IPS-20b (cell line): ENCODE data around the gene IRAK2.
A peak's percentile ranks its signal among the peaks of the same experiment; 100 is the strongest.

Experiments
- H3K27ac ChIP-seq: one replicate; pipeline ENCODE4 v1.5.1; 2013; ENCODE audit warnings: low read length
- H3K27me3 ChIP-seq: 2 replicates; pipeline ENCODE4 v1.6.1; 2013; ENCODE audit warnings: mild to moderate bottlenecking, low read length, inconsistent platforms; ENCODE audit not compliant: insufficient read depth
- H3K36me3 ChIP-seq: 2 replicates; pipeline ENCODE4 v1.6.1; 2013; ENCODE audit warnings: low read depth, mild to moderate bottlenecking, inconsistent platforms, low read length, moderate library complexity; ENCODE audit not compliant: insufficient read depth
- H3K4me1 ChIP-seq: 2 replicates; pipeline ENCODE4 v1.6.1; 2013; ENCODE audit warnings: mild to moderate bottlenecking, control low read depth, inconsistent platforms, low read length, moderate library complexity; ENCODE audit not compliant: insufficient read depth
- H3K4me3 ChIP-seq: 2 replicates; pipeline ENCODE4 v1.5.1; 2013; ENCODE audit warnings: mild to moderate bottlenecking, low read length, inconsistent platforms
- H3K9ac ChIP-seq: 2 replicates; pipeline ENCODE4 v1.6.1; 2013; ENCODE audit warnings: low read depth, mild to moderate bottlenecking, inconsistent platforms, low read length, moderate library complexity
- H3K9me3 ChIP-seq: 2 replicates; pipeline ENCODE4 v1.6.1; 2013; ENCODE audit warnings: mild to moderate bottlenecking, low read depth, low read length, inconsistent platforms; ENCODE audit not compliant: insufficient read depth

Gene IRAK2

GRCh38 chr3:10234526-10235230 lies 70.0 kb downstream of the IRAK2 start:
- Histone ChIP-seq H3K4me1 (no peaks in the 10 kb centered on the region), H3K27me3 (no peaks in the 10 kb centered on the region), H3K9me3 (no peaks in the 10 kb centered on the region), H3K9ac (no peak overlapping the region), H3K27ac (no peak overlapping the region), H3K36me3 (no peaks in the 10 kb centered on the region), H3K4me3 (no peak overlapping the region)

GRCh38 chr3:10235551-10235950 lies 70.8 kb downstream of the IRAK2 start:
- no peaks in the 10 kb centered on the region for H3K27me3 ChIP-seq
- no peak overlapping the region for H3K27ac ChIP-seq
- no peaks in the 10 kb centered on the region for H3K4me1 ChIP-seq
- no peaks in the 10 kb centered on the region for H3K9me3 ChIP-seq
- no peak overlapping the region for H3K4me3 ChIP-seq
- no peak overlapping the region for H3K9ac ChIP-seq
- H3K36me3 ChIP-seq = no peaks in the 10 kb centered on the region

DNA sequence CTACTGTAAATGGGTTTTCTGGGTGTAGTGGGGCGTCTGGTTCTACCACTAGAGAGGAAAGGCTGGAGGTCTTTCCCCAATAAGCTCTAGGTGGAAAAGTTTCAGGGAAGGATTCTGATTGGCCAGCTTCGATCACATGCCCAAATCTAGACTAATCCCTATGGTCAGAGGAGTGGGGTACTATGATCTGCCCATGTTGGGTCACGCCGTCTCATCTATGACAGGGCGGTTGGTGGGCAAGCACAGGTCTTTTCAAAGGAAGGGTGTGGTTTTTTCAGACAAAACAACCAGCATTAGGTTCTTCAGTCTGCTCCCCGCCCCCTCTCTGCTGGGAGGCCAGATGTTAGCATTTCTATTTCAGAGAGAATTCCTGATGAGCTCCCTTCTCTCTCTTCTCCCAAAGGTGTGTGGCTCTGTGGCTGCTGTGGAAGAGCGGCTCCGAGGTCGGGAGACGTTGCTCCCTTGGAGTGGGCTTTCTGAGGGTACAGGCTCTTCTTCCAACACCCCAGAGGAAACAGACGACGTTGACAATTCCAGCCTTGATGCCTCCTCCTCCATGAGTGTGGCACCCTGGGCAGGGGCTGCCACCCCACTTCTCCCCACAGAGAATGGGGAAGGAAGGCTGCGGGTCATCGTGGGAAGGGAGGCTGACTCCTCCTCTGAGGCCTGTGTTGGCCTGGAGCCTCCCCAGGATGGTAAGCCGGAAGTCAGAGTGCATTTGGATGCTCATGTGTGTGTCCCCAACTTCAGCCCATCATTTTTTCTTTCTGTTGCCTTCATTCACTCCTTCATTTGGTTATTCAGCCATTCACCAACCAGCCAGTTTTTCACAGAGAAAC lies 73.8 kb downstream of the IRAK2 start:
- Histone ChIP-seq H3K9ac (no peak overlapping the region), H3K27me3 (no peaks in the 10 kb centered on the region), H3K36me3 (no peaks in the 10 kb centered on the region), H3K4me3 (no peak overlapping the region), H3K9me3 (no peaks in the 10 kb centered on the region), H3K27ac (no peak overlapping the region), H3K4me1 (no peaks in the 10 kb centered on the region)

DNA sequence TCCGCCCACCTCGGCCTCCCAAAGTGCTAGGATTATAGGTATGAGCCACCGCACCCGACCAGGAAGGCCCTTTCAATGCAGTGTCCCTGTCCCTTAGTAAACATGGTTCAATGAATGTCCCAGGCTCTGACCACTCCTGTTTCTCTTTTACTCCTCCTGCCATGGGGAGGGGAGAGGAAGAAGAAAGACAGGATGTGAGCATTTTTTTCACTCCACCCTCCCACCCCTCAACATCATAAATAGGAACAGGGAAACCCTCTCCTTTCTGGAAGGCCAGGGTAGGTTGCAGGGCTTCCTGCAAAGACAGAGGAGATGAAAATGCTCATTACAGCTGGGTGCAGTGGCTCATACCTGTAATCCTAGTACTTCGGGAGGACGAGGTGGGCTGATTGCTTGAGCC lies 76.1 kb downstream of the IRAK2 start:
- H3K4me3 ChIP-seq = no peak overlapping the region
- no peak overlapping the region for H3K9ac ChIP-seq
- H3K27me3 ChIP-seq = no peaks in the 10 kb centered on the region
- H3K27ac ChIP-seq = no peak overlapping the region
- no peaks in the 10 kb centered on the region for H3K4me1 ChIP-seq
- no peaks in the 10 kb centered on the region for H3K36me3 ChIP-seq
- H3K9me3 ChIP-seq = peaks cover 14% of the 10 kb centered on the region; the same call in 1 of the 2 replicates

- Histone ChIP-seq H3K4me1 (no peaks in the 10 kb centered on the region), H3K4me3 (no peak overlapping the region), H3K9me3 (peaks cover 20% of the 10 kb centered on the region; the same call in 1 of the 2 replicates), H3K27me3 (no peaks in the 10 kb centered on the region), H3K27ac (no peak overlapping the region), H3K9ac (no peak overlapping the region), H3K36me3 (no peaks in the 10 kb centered on the region)
These were observed 77.7 kb downstream of the IRAK2 start for GRCh38 chr3:10242182-10243065.

DNA sequence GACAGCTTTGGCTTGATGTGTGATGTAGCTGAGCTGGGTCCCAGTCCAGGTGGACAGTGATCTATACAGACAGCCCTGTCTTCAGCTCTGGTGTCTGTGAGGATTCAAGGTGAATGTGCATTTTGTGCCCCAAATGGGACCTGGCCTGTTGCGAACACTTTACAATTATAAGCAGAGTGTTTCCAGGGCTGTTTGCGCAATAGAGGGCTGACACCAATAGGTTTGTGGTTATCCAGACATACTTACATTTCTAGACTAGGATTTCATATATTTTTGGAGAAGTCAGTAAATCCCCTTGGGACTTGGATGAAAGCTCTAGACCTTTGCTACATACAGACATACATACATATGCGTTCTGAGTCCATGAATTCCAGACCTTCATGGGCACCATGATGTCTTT lies 79.3 kb downstream of the IRAK2 start:
- Histone ChIP-seq H3K9me3 (peaks cover 20% of the 10 kb centered on the region; the same call in 1 of the 2 replicates), H3K36me3 (no peaks in the 10 kb centered on the region), H3K4me3 (no peak overlapping the region), H3K27ac (no peak overlapping the region), H3K9ac (no peak overlapping the region), H3K4me1 (no peaks in the 10 kb centered on the region), H3K27me3 (no peaks in the 10 kb centered on the region; the same call in 1 of the 2 replicates)

DNA sequence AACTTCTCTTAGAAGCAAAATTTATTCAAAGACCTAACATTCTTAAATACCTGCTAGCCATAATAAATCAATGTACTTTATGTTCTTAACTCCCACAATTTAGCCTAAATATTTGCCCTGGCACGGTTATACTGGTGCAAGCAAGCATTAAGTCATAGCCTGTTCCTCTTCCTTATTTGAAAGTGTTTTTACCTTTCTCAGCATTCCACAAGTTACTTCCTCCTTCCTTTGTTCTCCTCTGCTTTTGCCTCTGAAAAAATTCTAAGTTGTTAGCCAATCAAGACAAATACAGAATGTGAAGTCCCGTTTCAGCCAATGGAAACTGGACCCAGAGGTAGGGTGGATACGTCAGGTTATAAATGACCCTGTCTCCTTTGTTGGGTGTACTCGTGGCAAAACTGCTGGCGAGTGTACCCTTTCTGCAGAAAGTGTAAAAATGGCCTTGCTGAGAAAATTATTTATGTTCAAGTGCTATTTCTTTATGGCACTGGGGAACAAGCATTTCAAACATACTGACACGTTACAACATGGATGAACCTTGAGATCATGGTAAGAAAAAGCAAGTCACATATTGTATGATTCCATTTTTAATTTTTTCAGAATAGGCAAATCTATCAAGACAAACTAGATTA lies 80.5 kb downstream of the IRAK2 start:
- H3K27me3 ChIP-seq = no peaks in the 10 kb centered on the region; the same call in 1 of the 2 replicates
- no peaks in the 10 kb centered on the region; the same call in 1 of the 2 replicates for H3K36me3 ChIP-seq
- H3K4me3 ChIP-seq = no peak overlapping the region
- H3K9me3 ChIP-seq = peaks cover 20% of the 10 kb centered on the region; the same call in 1 of the 2 replicates
- peaks cover 7% of the 10 kb centered on the region; the same call in 1 of the 2 replicates for H3K4me1 ChIP-seq
- H3K9ac ChIP-seq = no peak overlapping the region
- H3K27ac ChIP-seq = no peak overlapping the region

GRCh38 chr3:10247679-10248183 lies 83.0 kb downstream of the IRAK2 start:
- Histone ChIP-seq H3K9ac (no peak overlapping the region), H3K27me3 (no peaks in the 10 kb centered on the region; the same call in 1 of the 2 replicates), H3K9me3 (peaks cover 20% of the 10 kb centered on the region; the same call in 1 of the 2 replicates), H3K27ac (no peak overlapping the region), H3K36me3 (peaks cover 8% of the 10 kb centered on the region; the same call in 1 of the 2 replicates), H3K4me3 (peak overlapping the region; percentile 51; the same call in 1 of the 2 replicates), H3K4me1 (peaks cover 8% of the 10 kb centered on the region; the same call in 1 of the 2 replicates)

DNA sequence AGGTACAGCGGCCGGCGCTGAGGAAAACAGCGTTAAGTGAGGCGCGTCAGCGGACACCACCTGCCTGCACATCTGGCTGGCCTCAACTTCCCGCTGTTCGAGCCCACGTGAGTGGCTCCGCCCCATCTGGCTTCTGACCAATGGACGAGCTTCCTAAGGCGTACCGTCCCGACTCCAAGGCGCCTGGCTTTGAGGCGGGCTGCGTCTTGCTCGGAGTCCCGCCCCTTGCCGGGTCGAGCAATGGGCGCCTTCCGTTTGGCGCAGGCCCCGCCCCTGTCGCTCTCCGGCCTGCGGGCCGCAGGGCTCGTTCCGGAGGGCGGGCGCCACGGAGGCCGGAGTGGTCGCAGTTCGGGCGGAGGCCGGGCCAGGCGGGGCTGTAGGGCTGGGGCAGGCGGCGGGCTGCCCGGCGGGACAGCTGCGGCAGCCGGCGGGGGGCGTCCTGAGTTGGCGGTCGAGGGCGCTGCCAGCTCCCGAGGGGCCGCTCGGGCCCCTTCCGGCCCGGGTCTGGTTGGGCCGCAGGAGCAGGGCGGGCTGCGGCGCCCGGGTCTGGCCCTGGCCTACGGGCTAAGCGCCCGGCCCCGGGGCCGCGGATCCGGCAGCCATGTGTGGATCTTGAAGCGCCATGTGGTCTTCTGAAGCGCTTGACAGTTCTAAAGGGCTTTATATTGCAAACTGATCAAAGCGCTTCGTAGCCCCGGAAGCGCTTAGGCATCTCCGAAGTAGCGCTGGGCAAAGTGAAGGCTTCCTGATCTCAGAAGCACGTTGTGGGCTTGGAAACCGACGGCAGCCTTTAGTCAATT lies 83.7 kb downstream of the IRAK2 start, which contains the start of gene TATDN2:
Gene TATDN2 (plus strand): TSS at position 276 of the 800 bp plus-strand sequence. CDS start 742 bp downstream, outside the sequence.
- Histone ChIP-seq H3K27me3 (no peaks in the 10 kb centered on the region; the same call in 1 of the 2 replicates), H3K9me3 (peaks cover 20% of the 10 kb centered on the region; the same call in 1 of the 2 replicates), H3K4me3 (peak within 1 kb of the TSS; percentile 95), H3K4me1 (peaks cover 8% of the 10 kb centered on the region; the same call in 1 of the 2 replicates), H3K9ac (peak within 1 kb of the TSS; percentile 89), H3K36me3 (peaks cover 12% of the 10 kb centered on the region), H3K27ac (peak within 1 kb of the TSS; percentile 14)
